OCI-LY7 (cell line): ENCODE measurements around the gene DTNB. TPM values are rescaled to one million over a fixed set of nuclear protein-coding genes. Genes with fewer than 3 reads are reported as not detected.

Experiments
- BruUV-seq: library from RNA; stranded (reverse); fragments of 400-500 nt; replicated peaks from 2 replicates; lab custom pipeline; 2021; lab: Mats Ljungman, UMichigan
- CTCF ChIA-PET: fragments of 300-600 bp; sonication (Branson Sonifier 250); formaldehyde crosslinking; loops from one replicate; lab custom pipeline; 2022; ENCODE audit warnings: antibody characterized with exemption; ENCODE audit not compliant: unreplicated experiment; lab: Charles Lee
- POLR2A ChIA-PET: fragments of 300-600 bp; sonication (Branson Sonifier 250); formaldehyde crosslinking; loops from one replicate; lab custom pipeline; 2022; ENCODE audit warnings: antibody characterized with exemption; lab: Charles Lee
- DNase-seq: peaks from one replicate; pipeline ENCODE4 v3.0.0-alpha.2; 2015; ENCODE audit warnings: low spot score
- H2AFZ ChIP-seq: fragments of 200-600 bp; sonication (generic), shearing (Covaris generic); 2 replicates; pipeline ENCODE4 v1.6.1; 2014; ENCODE audit warnings: mild to moderate bottlenecking, antibody characterized with exemption, low read length, moderate library complexity
- H3K27ac ChIP-seq: fragments of 200-600 bp; sonication (generic); 2 replicates; pipeline ENCODE4 v1.5.1; 2014; ENCODE audit warnings: mixed run types, low read depth, mild to moderate bottlenecking, moderate library complexity, low read length, inconsistent platforms; ENCODE audit not compliant: poor library complexity, severe bottlenecking
- H3K36me3 ChIP-seq: fragments of 200-600 bp; sonication (generic); 2 replicates; pipeline ENCODE4 v1.6.1; 2014; ENCODE audit warnings: mild to moderate bottlenecking, antibody characterized with exemption, low read length, moderate library complexity, mixed read lengths; ENCODE audit not compliant: insufficient read depth
- H3K4me1 ChIP-seq: fragments of 200-600 bp; sonication (generic); 2 replicates; pipeline ENCODE4 v1.5.1; 2014; ENCODE audit warnings: mild to moderate bottlenecking, low read length; ENCODE audit not compliant: insufficient read depth, poor library complexity, severe bottlenecking
- H3K4me2 ChIP-seq: fragments of 200-600 bp; sonication (generic); 2 replicates; pipeline ENCODE4 v1.6.1; 2014; ENCODE audit warnings: mild to moderate bottlenecking, low read length
- H3K4me3 ChIP-seq: fragments of 200-600 bp; sonication (generic); 2 replicates; pipeline ENCODE4 v1.5.1; 2014; ENCODE audit warnings: mild to moderate bottlenecking, low read depth, low read length; ENCODE audit not compliant: poor library complexity, severe bottlenecking
- H3K79me2 ChIP-seq: fragments of 200-600 bp; sonication (generic); 2 replicates; pipeline ENCODE4 v1.6.1; 2016; ENCODE audit warnings: low read depth, mild to moderate bottlenecking, low read length, moderate library complexity, mixed read lengths; ENCODE audit not compliant: insufficient read depth
- H3K9me2 ChIP-seq: fragments of 200-600 bp; sonication (generic); 2 replicates; pipeline ENCODE4 v1.6.1; 2016; ENCODE audit warnings: mild to moderate bottlenecking, low read length, mixed read lengths; ENCODE audit not compliant: insufficient read depth
- H3K9me3 ChIP-seq: fragments of 200-600 bp; sonication (generic); 2 replicates; pipeline ENCODE4 v1.6.1; 2014; ENCODE audit warnings: mild to moderate bottlenecking, mixed run types, low read length, mixed read lengths
- H4K20me1 ChIP-seq: fragments of 200-600 bp; sonication (generic); 2 replicates; pipeline ENCODE4 v1.6.1; 2014; ENCODE audit warnings: mild to moderate bottlenecking, antibody characterized with exemption, low read length, moderate library complexity, mixed read lengths; ENCODE audit not compliant: insufficient read depth
- CTCF ChIP-seq: fragments of 200-600 bp; sonication (generic); conservative IDR thresholded peaks from 2 replicates; pipeline ENCODE4 v1.5.1; 2014; ENCODE audit warnings: mild to moderate bottlenecking, antibody characterized with exemption, low read length, moderate library complexity, mixed read lengths
- EZH2phosphoT487 ChIP-seq: fragments of 200-600 bp; sonication (generic); IDR thresholded peaks from 2 replicates; pipeline ENCODE4 v1.6.1; 2018; ENCODE audit warnings: low read depth, borderline replicate concordance, mild to moderate bottlenecking, mixed run types, antibody characterized with exemption, low read length, moderate library complexity, mixed read lengths
- intact Hi-C: fragments of 100-400 bp; cut with micrococcal nuclease; formaldehyde crosslinking; loops from one replicate; pipeline ENCODE4 v1.10.0; 2022; ENCODE audit not compliant: unreplicated experiment
- total RNA-seq, 2 experiments: library from RNA; depleted of rRNA in 1 of 2; stranded (reverse); fragments of >200 nt in 1 of 2; shearing (Covaris generic) in 1 of 2; gene quantifications; 2 replicates each; pipeline ENCODE4 v1.2.3, GENCODE V29; 2014 to 2022

DTNB gene
- total RNA-seq, 2 experiments from 2014 or later = 16.1 to 28.3 TPM

- Histone ChIP-seq H4K20me1 (no peaks in the 10 kb centered on the region), H3K79me2 (no peaks in the 10 kb centered on the region), H3K36me3 (no peaks in the 10 kb centered on the region), H3K9me3 (no peaks in the 10 kb centered on the region), H3K4me2 (peak overlapping the region; percentile 71), H3K4me1 (peaks cover 95% of the 10 kb centered on the region), H3K27ac (peak overlapping the region; percentile 97), H3K9me2 (no peaks in the 10 kb centered on the region), H3K4me3 (peak overlapping the region; percentile 33), H2AFZ (peak overlapping the region; percentile 58; the same call in 1 of the 2 replicates)
- BruUV-seq = no TSS peak
- CTCF ChIA-PET = interaction anchor here (0.9 to 2.4 kb wide), 4 partner anchors 17 to 122 kb away, joined by 3 to 18 read pairs (median 3); no protein-coding TSS in a partner anchor
- intact Hi-C loops = loop anchor here (1.0 to 5.0 kb wide), 5 partner anchors 18 to 166 kb away; no protein-coding TSS in a partner anchor
- peak; percentile 75 for DNase-seq
- no peak for TF ChIP-seq EZH2phosphoT487
- TF ChIP-seq CTCF = no peak
- POLR2A ChIA-PET = interaction anchor here (0.8 to 6.6 kb wide), 14 partner anchors 9 to 124 kb away, joined by 3 to 110 read pairs (median 4); no protein-coding TSS in a partner anchor
Measured at GRCh38 chr2:25401307-25402026, 271.9 kb downstream of the DTNB start.

GRCh38 chr2:25400576-25401216, 272.7 kb downstream of the DTNB start:
- Histone ChIP-seq H3K9me3 (no peaks in the 10 kb centered on the region), H3K4me1 (peaks cover 87% of the 10 kb centered on the region), H3K36me3 (no peaks in the 10 kb centered on the region), H3K9me2 (no peaks in the 10 kb centered on the region), H3K4me2 (peak overlapping the region; percentile 71), H2AFZ (peak overlapping the region; percentile 58; the same call in 1 of the 2 replicates), H3K4me3 (peak overlapping the region; percentile 33), H3K79me2 (no peaks in the 10 kb centered on the region), H3K27ac (peak overlapping the region; percentile 97), H4K20me1 (no peaks in the 10 kb centered on the region)
- TF ChIP-seq CTCF (no peak), EZH2phosphoT487 (no peak)
- intact Hi-C loops = loop anchor here (5.0 kb wide), 1 partner anchor 167 kb away; no protein-coding TSS in a partner anchor
- BruUV-seq = no TSS peak
- ChIA-PET CTCF (interaction anchor here (0.7 to 2.4 kb wide), 5 partner anchors 16 to 121 kb away, joined by 3 to 18 read pairs (median 3); no protein-coding TSS in a partner anchor), POLR2A (interaction anchor here (0.6 to 6.6 kb wide), 11 partner anchors 8 to 570 kb away, joined by 3 to 110 read pairs (median 4); no protein-coding TSS in a partner anchor)
- no peak for DNase-seq
